Hypothalamus (tissue), 51 donors: ENCODE measurements around the gene AP2A2.

Experiments used
- DNase-seq, 51 donors: peaks; one replicate each; lab custom pipeline; 2025; lab: John Stamatoyannopoulos, UW

Gene AP2A2

DNA sequence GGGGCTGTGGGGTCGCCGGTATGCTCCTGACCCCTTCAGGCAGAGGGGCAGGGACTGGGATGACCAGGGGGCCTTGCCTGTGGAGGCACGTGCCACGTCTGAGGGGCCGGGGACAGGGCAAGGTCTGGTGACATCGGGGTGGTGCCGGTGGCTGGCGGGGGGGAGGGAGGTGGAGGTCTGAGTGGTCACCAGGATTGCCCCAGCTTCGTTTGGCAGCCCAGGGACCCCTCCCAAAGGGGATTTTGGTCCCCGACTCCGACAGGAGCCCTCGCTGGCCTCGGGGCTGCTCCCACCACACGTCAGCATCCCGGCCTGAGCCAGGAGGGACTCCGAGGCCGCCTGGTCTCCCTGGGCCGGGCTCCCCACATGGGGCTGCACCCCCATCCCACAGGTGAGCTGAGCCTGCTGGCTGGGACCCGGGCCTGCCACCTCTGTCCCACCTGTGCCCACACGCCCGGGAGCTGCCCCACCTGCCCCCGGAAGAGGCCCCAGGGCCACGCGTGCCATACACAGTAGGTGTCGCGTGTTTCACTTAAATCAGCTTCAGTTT lies 111.9 kb downstream of the AP2A2 start:
- no peak for DNase-seq

DNA sequence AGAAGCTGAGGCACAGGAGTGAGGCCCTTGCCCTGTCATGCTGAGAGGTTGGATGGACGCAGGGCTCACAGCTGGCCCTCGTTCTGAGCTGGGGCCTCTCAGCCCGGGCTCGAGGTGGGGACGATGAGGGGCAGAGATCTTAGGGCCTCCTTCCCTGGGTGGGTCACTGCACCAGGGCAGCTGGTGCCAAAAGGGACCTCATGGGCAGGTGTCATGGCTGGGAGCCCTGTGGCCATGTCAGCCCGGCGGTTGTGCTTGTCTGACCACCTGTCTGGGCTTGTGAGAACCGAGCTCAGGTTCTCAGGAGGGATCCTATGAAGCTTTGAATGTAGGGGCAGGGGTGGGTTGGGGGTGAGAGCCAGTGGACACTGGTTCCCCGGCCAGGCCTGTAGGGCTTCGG lies 112.7 kb downstream of the AP2A2 start:
- no peak for DNase-seq

DNA sequence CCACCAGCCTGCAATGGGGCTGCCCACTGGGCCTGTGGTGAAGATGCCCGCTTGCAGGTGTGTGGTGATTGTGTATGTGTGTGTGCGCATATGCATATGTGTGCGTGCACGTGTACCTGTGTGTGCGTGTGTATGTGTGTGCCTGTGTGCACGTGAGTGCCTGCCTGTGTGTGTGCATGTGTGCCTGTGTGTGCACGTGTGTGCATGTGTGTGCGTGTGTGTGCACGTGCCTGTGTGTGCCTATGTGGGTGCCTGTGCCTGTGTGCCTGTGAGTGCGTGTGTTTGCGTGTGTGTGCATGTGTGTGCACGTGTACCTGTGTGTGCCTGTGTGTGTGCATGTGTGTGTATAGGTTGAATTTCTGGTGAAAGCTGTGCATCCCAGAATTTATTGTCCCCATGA lies 113.3 kb downstream of the AP2A2 start:
- DNase-seq: no peak

DNA sequence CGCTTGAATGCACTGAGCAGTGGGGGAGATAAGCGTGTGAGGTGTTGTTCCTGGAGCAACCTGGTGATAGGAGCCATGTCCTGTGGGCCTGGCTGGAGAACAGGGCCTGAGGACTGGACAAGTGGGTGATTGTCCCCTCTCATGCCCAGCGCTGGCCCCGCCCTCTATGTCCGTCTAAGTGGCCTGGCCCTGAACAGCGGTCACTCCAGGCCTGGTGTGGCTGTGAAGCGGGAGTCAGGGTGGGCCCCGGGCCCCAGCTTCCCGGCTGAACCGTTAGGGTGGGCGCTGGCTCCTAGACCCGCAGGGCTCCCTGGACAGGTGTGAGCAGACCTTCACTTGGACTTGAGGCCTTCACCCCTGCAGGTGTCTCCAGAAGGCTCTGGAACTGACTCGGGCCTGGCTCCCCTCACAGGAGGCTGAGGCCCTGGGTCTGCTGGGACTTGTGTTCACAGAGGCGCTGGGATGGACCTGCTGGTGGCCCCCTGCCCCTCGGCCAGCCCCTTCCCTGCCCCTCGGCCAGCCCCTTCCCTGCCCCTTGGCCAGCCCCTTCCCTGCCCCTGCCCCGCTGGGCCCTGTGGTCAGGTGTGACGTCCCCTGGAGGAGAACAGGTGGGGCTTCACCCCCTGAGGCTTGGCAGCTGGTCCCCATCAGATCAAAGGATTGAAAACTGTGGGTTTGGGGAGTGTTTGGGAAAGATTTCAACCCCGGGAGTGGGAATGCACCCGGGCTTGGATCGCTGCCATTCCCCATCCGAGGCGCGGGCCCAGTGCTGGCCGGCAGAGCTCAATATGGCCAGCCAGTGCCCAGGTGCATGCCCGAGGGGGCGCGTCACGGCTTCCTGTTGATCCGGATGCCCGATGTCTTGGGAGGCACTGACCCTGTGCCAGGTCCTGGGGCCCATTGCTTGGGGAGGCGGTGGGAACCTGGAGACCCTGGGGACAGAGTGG lies 114.1 kb downstream of the AP2A2 start:
- DNase-seq: peak in 1 of 51 donors; percentile 5

DNA sequence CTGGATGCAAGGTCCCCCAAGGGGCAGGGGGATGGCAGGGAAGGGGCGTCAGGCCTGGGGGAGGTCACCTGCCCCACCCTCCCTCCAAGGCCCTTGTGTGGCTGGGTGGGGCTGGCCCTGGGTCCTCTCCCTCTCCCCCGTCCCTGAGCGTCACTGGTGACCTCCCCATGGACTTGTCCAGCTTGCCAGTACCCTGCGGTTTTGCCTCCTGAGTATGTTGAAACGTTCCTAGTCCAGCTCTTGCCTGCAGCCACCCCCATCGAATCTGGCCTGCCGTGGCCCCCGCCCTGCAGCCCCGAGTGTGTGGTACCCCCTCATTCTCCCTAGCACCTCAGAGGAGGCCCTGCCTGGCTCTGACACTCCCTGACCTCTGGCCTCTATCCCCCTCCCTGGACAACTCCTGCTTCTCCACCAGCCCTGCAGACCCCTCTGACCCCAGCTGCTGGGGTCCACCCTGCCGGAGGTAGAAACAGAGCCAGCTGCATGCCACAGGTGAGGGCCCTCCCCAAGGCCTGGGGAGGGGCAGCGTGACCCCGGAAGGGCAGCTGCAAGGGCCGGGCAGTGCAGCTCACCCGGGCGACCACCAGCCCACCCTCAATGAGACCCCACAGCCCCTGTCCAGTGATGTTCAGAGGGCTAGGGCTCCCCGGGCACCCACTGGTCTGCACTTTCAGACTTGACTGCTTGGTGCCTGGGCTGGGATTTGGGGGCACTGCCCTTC lies 114.9 kb downstream of the AP2A2 start:
- DNase-seq: no peak

DNA sequence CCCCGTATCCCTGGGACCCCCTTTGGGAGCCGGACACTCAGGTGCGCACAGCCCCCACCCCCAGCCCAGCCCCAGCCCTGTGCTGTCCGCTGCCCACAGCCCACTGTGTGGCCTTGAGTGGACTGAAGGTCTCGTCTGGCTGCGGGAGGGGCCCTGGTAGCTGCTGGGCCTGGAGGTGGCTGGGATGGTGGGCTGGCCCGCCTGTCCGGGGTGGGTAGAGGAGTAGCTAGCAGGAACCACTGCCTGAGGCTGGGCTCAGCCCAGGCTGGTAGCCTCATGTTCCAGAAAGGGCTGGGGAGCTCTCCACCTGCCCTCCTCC lies 115.4 kb downstream of the AP2A2 start:
- no peak for DNase-seq

DNA sequence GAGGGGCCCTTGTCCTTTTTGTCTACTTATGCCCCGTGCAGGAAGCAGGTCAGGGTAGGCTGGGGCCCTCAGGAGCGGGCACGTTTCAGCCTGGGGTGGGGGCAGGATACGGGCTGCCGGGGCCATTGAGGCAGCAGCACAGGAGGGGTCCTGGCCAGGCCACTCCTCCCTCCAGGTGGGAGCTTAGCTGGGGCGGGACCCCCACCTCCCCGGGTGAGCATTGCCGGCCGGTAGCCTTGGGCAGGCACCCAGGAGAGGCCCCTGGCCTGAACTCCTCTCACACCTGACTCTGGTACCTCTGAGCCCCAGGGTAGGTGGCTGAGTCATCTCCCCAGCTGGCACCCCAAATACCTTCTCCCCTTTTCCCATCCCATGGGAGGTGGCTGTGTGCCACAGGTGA lies 115.8 kb downstream of the AP2A2 start:
- DNase-seq: no peak

DNA sequence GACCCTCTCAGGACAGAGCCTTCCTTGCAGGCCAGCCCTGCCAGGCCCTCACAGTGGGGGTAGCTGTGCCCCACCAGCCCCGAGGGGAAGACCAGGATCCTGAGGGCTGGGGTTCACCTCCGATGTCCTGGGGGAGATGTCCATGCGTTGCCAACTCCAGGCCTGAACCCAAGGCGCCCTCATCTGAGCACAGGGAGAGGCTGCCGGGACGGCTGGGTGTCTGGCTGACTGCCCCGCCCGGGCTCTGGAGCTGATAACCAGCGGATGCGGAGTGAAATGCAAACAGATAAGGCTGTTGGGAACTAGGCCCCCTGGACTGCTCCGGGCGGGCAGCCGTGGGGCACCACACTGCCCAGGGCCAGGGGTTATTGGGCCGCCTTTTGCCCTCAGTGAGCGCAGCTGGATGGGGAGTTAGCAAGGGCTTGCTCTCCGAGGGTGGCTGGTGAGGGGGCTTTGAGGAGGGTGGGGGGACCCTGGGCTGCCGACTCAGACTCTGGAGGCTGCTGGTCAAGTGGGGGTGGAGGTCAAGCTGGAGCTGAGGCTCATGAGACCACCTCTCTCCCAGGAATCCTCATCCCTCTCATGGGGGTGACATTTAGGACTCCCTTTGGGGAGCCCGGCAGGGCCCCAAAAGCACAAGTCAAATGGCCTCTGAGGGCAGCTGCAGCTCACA lies 116.4 kb downstream of the AP2A2 start:
- no peak for DNase-seq

DNA sequence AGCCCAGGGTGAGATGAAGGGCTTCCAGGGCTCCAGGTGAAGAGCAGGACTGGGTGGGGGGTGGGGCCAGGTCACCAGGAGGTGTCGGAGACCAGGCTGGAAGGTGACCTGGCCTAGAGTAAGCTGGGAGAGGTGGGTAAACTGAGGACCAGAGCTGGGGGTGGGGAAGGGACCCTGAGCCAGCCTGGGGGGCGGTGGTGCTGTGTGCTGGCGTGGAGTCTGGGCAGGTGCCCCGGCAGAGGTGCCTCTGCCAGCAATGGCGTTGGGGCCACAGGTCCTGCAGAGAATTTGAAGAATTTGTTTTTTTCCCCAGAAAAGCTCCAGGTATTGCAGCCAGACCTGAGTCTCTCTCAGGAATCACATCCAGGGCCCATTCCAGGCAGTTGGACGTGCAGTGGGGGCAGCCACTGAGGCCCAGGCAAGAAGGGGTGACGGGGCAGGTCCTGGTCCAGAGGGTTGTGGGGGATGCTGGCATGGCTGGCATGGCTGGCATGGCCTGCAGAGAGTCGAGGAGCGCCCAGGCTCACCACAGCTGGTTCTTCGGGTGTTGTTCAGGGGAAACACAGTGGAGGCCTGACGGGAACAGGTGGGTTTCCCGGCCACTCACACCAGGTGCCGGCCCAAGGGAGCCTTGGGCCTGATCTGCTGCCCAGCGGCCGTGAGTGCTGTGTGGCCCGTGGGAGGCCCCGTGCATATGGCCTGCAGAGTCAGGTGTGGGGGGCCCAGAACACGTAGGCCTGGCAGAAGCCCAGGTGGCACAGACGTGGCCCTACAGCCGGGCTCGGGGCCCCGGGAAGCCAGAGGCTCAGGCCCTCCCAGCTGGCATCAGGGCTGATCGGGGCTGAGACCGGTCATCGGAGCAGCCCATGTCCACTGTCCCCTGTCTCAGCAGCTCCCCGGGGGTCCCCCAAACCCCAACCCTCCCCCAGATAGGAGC lies 117.2 kb downstream of the AP2A2 start:
- no peak for DNase-seq

DNA sequence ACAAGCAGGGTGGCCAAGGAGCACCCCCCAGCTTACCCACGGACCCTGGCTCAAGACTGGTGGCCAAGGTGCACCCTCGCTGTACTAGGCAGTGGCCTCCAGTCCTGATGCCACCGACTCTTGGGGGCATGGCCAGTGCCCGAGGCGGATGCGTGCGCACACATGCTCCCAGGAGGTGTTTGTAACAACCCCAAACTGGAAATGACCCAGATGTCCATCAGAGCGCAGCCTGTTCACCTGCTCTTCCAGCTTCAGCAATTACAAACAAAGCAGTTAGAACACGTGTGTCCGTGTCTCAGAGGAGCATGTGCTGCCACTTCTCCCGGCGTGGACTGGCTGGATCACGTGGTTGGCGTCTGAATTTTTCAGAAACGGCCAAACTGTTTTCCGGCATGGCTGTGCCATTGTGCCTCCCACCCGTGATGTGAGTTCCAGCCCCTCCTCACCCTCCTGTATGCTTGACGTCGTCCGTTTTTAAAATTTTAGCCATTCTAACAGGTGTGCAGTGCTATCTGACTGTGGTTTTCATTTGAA lies 118.0 kb downstream of the AP2A2 start:
- DNase-seq: no peak

DNA sequence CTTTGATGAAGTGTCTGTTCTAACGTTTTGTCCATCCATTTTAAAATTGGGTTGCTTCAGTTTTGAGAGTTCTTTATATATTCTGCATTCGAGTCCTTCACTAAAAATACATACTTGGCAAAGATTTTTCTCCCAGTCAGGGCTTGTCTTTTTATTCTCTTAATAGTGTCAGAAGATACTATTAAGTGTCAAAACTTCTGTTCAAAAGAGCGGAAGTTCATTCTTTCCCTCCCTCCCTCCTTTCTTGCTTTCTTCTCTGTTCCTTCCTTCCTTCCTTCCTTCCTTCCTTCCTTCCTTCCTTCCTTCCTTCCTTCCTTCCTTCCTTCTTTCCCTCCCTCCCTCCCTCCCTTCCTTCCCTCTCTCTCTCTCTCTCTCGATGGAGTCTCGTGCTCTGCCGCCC lies 118.5 kb downstream of the AP2A2 start:
- DNase-seq: no peak

DNA sequence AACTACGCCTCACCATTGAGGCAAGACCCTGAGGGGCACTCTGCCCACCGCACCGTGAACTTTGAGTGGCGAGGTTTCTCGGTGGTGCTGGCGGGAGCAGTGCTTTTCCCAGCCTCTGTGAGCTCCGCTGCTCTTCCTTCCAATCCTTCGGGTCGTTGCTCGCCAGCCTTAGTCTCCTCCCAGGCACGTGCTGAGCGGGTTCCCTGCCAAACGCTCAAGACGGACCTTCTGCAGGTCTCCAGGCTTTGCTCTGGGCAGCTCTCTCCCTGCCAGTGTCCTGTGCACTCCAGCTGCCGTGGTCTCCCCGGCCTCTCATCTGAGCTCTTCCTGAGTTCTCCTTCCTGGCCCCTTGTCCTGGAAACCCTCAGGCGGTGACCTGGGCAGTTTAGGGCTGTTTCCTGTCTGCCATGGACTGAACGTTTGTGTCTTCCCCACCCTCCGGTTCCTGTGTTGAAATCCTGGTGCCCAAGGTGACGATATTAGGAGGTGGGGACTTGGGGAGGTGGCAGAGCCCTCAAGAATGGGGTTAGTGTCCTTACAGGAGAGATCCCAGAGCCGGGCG lies 122.0 kb downstream of the AP2A2 start:
- no peak for DNase-seq

DNA sequence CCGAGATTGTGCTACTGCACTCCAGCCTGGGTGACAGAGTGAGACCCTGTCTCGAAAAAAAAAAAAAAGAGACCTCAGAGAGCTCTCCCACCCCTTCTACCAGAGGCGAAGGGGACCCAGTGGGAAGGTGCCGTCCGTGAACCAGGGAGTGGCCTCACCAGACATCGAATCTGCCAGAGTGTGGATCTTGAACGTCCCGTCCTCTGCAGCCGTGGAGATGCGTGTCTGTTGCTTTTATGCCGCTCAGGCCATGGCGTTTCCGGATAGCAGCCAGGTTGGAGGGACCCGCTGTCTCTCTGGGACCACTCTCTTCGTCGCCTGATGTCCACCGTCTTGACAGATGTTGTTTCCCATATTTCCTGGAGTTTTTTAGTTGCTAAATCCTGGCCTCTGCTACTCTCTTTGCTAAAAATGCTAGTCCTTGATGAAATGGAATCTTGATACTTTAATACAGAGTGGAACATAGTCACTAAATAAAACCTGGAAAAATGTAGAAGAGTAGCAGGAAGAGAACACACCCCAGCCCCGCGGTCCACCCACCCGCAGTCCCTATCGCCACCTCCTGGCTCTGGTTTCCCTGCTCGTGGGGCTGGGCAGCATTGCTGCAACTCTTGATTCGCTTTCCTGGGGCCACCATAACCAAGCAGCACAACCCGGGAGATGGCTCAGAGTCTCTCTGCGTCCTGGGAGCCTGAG lies 122.9 kb downstream of the AP2A2 start:
- DNase-seq: no peak

DNA sequence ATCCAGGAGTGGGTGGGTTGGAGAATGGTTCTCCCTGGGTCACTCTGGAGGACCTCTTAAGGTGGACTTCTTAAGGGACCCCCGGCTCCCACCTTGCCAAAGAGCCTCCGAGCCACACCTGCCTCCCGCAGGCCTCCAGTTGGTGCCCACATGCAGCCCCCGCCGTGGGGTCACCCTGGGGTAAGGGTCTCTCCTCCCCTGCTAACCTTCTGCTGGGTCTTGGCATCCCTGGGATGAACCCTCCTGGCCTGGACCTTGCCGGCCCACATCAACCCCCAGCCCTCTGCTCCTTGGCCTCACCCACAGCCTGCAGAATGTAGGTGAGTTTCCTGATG lies 123.4 kb downstream of the AP2A2 start:
- no peak for DNase-seq

DNA sequence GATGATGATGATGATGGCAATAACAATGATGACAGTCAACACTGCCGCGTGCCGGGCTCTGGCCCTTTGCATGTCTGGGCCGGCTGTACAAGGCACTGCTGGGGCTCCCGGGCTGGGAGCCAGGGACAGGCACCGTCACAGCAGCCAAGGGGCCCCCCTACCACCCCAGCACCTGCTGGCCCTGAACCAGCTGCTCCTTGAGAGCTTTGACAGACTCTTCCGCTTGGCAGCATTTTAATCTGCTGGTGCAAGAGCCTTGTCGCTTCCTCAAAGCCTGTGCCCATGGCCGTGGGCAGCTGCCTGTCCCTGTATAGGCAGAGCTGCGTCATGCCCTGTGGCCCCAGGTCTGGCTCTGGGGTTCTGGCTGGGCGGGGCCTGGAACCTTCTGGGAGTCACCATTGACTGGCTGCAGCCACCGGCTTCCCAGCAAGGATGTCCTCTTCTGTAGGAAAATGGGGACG lies 123.8 kb downstream of the AP2A2 start:
- no peak for DNase-seq

DNA sequence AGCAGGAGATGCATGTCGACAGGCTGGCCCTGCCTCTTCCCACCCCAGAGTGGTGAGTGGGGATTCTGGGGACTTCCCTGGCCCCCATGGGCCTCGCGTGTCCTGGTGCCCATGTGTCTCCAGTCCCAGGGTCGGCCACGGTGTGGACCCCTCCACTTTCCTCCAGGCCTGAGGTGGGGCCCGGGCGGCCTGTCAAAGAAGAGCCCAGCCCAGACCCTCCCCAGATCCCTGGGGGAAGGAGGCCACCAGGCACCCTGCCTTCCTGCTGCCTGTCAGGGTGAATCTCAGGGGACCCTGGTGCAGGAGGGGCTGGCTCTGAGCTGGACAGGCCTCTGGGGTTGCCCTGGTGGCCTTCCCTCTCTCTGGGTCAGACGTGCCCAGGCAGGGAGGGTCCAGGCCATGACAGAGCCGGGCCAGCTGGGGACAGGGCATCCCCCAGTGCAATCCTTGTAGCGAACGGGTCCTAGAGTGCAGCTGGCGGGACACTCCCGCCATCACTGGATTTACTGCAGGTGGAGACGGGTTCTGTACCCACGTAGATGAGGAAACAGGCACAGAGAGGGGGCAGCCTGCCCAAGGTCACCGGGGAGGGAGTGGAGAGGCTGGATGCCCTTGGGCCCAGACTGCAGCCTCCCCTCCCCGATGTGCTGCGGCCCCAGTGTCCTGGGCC lies 124.4 kb downstream of the AP2A2 start:
- no peak for DNase-seq

DNA sequence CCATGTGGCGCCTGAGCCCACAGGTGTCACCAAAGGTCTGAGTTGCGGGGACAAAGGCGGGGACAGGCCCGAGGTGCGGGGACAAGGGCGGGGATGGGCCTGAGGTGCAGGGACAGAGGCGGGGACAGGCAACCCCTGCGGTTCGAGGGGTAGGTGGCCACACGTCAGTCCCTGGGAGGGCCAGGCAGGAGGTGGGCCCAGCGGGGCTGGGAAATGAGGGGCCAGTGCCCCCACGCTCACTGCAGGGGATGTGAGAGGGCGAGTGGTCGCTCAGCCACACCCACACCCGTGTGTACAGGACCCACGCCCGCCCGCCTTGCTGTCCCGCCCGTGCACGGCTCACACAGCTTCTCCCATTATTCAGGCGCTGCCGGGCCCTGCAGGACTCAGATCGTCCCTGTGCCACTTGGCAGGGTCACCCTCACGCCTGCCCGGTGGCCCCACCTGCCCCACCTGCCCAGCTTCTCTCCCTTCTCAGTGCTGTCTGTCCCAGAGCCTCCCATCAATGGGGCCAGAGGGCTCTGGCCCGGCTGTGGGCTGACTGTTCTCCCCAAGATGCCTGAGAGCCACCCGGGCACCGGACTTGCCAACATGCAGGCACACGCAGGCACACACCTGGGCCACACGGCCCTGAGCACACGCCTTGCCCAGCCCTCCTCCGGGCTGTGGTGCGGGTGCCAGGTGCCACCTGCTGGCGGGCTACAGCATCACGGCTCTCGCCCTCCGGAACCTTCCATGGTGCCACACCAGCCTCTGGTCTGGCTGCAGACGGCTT lies 125.1 kb downstream of the AP2A2 start:
- peak in 34 of 51 donors; percentile 1 to 65 (median 28) for DNase-seq
